K562 (cell line): ENCODE data around the gene UQCR11. TPM values are rescaled to one million over a fixed set of nuclear protein-coding genes. Genes with fewer than 3 reads are reported as not detected.

ENCODE experiments used
- ASH1L ChIP-seq: fragments of 450-650 bp; IDR thresholded peaks from 2 replicates; pipeline ENCODE4 v1.6.1; 2018; ENCODE audit warnings: borderline replicate concordance, mild to moderate bottlenecking, low read depth; ENCODE audit not compliant: partially characterized antibody
- CREB3 ChIP-seq: fragments of 450-650 bp; conservative IDR thresholded peaks from 2 replicates; pipeline ENCODE4 v1.6.1; 2016; ENCODE audit warnings: missing genetic modification characterization, low read depth, mild to moderate bottlenecking, missing compliant biosample characterization, moderate library complexity
- CTBP1 ChIP-seq: fragments of 450-650 bp; IDR thresholded peaks from 2 replicates; pipeline ENCODE4 v1.6.1; 2016; ENCODE audit warnings: borderline replicate concordance
- ELF4 ChIP-seq: fragments of 450-650 bp; formaldehyde crosslinking; IDR thresholded peaks from 2 replicates; pipeline ENCODE4 v1.4.0; 2022; ENCODE audit warnings: missing genetic modification characterization
- EP400 ChIP-seq: fragments of 450-650 bp; IDR thresholded peaks from 2 replicates; pipeline ENCODE4 v1.6.1; 2017; ENCODE audit warnings: antibody characterized with exemption, mild to moderate bottlenecking, moderate library complexity
- FOSL1 ChIP-seq: fragments of 200-800 bp; sonication (Bioruptor generic); conservative IDR thresholded peaks from 2 replicates; pipeline ENCODE4 v1.6.1; 2016; ENCODE audit warnings: missing genetic modification characterization, missing compliant biosample characterization
- FOXA3 ChIP-seq, 2 experiments: fragments of 450-650 bp in 1 of 2; sonication (generic) in 1 of 2; formaldehyde crosslinking; IDR thresholded peaks in 1 of 2; conservative IDR thresholded peaks in 1 of 2; 2 replicates each; pipeline versions ENCODE4 v1.4.0 to v1.8.0; 2020 to 2022; ENCODE audit warnings: mild to moderate bottlenecking in 2 of 2, missing genetic modification reagents in 1 of 2
- HDAC6 ChIP-seq: IDR thresholded peaks from 2 replicates; pipeline ENCODE4 v1.6.1; 2012; ENCODE audit warnings: low read depth, mild to moderate bottlenecking, control low read depth, inconsistent platforms, low read length, moderate library complexity
- HNRNPLL ChIP-seq: fragments of 200-400 bp; formaldehyde crosslinking; IDR thresholded peaks from 2 replicates; pipeline ENCODE4 v1.6.1; 2017; ENCODE audit warnings: low read length, low read depth, mild to moderate bottlenecking; ENCODE audit not compliant: poor library complexity, severe bottlenecking
- KLF10 ChIP-seq: fragments of 250-450 bp; sonication (Bioruptor Pico); IDR thresholded peaks from 2 replicates; pipeline ENCODE4 v1.6.1; 2021; ENCODE audit warnings: matching md5 sums
- MTA1 ChIP-seq: fragments of 450-650 bp; IDR thresholded peaks from 2 replicates; pipeline ENCODE4 v1.6.1; 2017; ENCODE audit warnings: borderline replicate concordance
- PRDM10 ChIP-seq: fragments of 450-650 bp; IDR thresholded peaks from 2 replicates; pipeline ENCODE4 v1.6.1; 2018; ENCODE audit not compliant: partially characterized antibody
- SIN3A ChIP-seq, 2 experiments: fragments of 150-350 bp in 1 of 2; IDR thresholded peaks; 2 replicates each; pipeline ENCODE4 v1.6.1; 2011 to 2016; ENCODE audit warnings: borderline replicate concordance in 2 of 2, low read depth in 2 of 2, low read length in 2 of 2, mild to moderate bottlenecking in 2 of 2, moderate library complexity in 2 of 2; ENCODE audit not compliant: control insufficient read depth in 1 of 2
- U2AF1 ChIP-seq: fragments of 200-400 bp; formaldehyde crosslinking; optimal IDR thresholded peaks from 2 replicates; pipeline ENCODE3; 2017; ENCODE audit warnings: mild to moderate bottlenecking, low read depth, low read length, moderate library complexity
- ZBTB8A ChIP-seq: fragments of 450-650 bp; IDR thresholded peaks from 2 replicates; pipeline ENCODE4 v1.6.1; 2018; ENCODE audit warnings: mild to moderate bottlenecking, moderate library complexity; ENCODE audit not compliant: partially characterized antibody
- ZNF12 ChIP-seq: sonication (generic); formaldehyde crosslinking; IDR thresholded peaks from 2 replicates; pipeline ENCODE4 v1.4.0; 2020; ENCODE audit warnings: mild to moderate bottlenecking, missing genetic modification reagents
- ZNF140 ChIP-seq: fragments of 250-450 bp; sonication (Bioruptor Pico); IDR thresholded peaks from 2 replicates; pipeline ENCODE4 v1.8.0; 2021; ENCODE audit warnings: moderate library complexity, mild to moderate bottlenecking, inconsistent platforms
- ZNF146 ChIP-seq: IDR thresholded peaks from one replicate; pipeline ENCODE4 v1.6.1; 2018; ENCODE audit warnings: missing compliant biosample characterization; ENCODE audit not compliant: unreplicated experiment
- ZNF224 ChIP-seq: sonication (generic); formaldehyde crosslinking; IDR thresholded peaks from 2 replicates; pipeline ENCODE4 v1.8.0; 2022; ENCODE audit warnings: mild to moderate bottlenecking, missing genetic modification reagents
- ZNF311 ChIP-seq: fragments of 250-450 bp; sonication (Bioruptor Pico); IDR thresholded peaks from 2 replicates; pipeline ENCODE4 v1.4.0; 2020; ENCODE audit warnings: mild to moderate bottlenecking, moderate library complexity
- ZNF561 ChIP-seq: fragments of 450-650 bp; formaldehyde crosslinking; conservative IDR thresholded peaks from 2 replicates; pipeline ENCODE4 v1.4.0; 2020; ENCODE audit warnings: mild to moderate bottlenecking, moderate library complexity
- ZNF766 ChIP-seq: fragments of 200-800 bp; sonication (Bioruptor generic); conservative IDR thresholded peaks from 2 replicates; pipeline ENCODE4 v1.6.1; 2016; ENCODE audit warnings: missing genetic modification characterization, missing compliant biosample characterization
- polyA plus RNA-seq, 8 experiments: library from polyadenylated mRNA; depleted of rRNA in 4 of 8; stranded (reverse) in 5 of 8; unstranded in 3 of 8; fragments of >200 nt; fragmentation: Nextera tagmentation in 2 of 8; fragmentation: Illumina TruSeq in 1 of 8; extraction: Ambion mirVana in 2 of 8; extraction: Trizol in 1 of 8; gene quantifications; 2 replicates each; pipeline versions ENCODE4 v1.2.1 to v1.2.3, GENCODE V29; 2011 to 2014; ENCODE audit warnings: inconsistent platforms in 1 of 8, missing spikeins in 1 of 8
- total RNA-seq, 7 experiments: library from RNA; depleted of rRNA in 6 of 7; stranded (reverse); fragments of >200 nt in 6 of 7; fragmentation: Illumina TruSeq in 2 of 7; extraction: Trizol in 2 of 7; gene quantifications; 2 replicates each; pipeline versions ENCODE4 v1.2.1 to v1.2.3, GENCODE V29; 2011 to 2021; ENCODE audit warnings: low replicate concordance in 1 of 7

UQCR11 gene
- total and polyA plus RNA-seq, 9 of the 15 experiments (the other 6 are each of a cell fraction or from before 2014, with no cell fraction given): 57.6 to 394 (median 259) TPM

- no peak for TF ChIP-seq PRDM10
- TF ChIP-seq EP400: peak; percentile 90
- peak; percentile 68; the same call in 1 of the 2 replicates for TF ChIP-seq ELF4 (CRISPR knock-in tag)
- no peak for TF ChIP-seq ZNF146
- TF ChIP-seq FOSL1 (tag): 0 out of 2 replicates have a peak, but pooled peaks have one; percentile 21
- TF ChIP-seq ZNF311 (CRISPR knock-in tag): no peak
- peak; percentile 86 for TF ChIP-seq CTBP1
- TF ChIP-seq ZNF12 (CRISPR knock-in tag): no peak
- TF ChIP-seq KLF10: no peak
- TF ChIP-seq ZBTB8A: no peak
- no peak for TF ChIP-seq CREB3
- peak; percentile 47; the same call in 1 of the 2 replicates for TF ChIP-seq MTA1
- no peak for TF ChIP-seq ASH1L
- no peak for TF ChIP-seq ZNF140 (CRISPR knock-in tag)
- peak; percentile 51 for TF ChIP-seq U2AF1
- TF ChIP-seq FOXA3 (CRISPR knock-in tag; conservative IDR thresholded peaks at IDR 0.05 in 1 of 2, IDR thresholded peaks at IDR 0.05 in 1 of 2): no peak
- no peak for TF ChIP-seq HDAC6
- no peak for TF ChIP-seq ZNF561
- peak; percentile 3 for TF ChIP-seq HNRNPLL
- TF ChIP-seq ZNF224: no peak
- 0 out of 2 replicates have a peak, but pooled peaks have one; percentile 12 for TF ChIP-seq ZNF766
- TF ChIP-seq SIN3A (IDR thresholded peaks at IDR 0.05; ENCODE audit: borderline replicate concordance in 2 of 2, control insufficient read depth in 1 of 2, low read depth in 2 of 2, low read length in 2 of 2): peak in 1 of 2 experiments; percentile 66; a peak in 1 of 4 replicates
Measured at GRCh38 chr19:1605236-1606137, at the start of gene UQCR11 (continued).
